Mononuclear cell (primary cell): ENCODE measurements around the gene MOB4. TPM values are rescaled to one million over a fixed set of nuclear protein-coding genes. Genes with fewer than 3 reads are reported as not detected.
"Not testable (repeated sequence)": the region's sequence is repeated elsewhere in the genome, so short reads cannot be mapped to it uniquely, and the experiment has no call there.

Source experiments
- H3K27me3 ChIP-seq: 2 replicates; pipeline ENCODE4 v1.6.0; 2011; ENCODE audit warnings: low read length, control low read depth; ENCODE audit not compliant: insufficient read depth
- H3K4me1 ChIP-seq: 2 replicates; pipeline ENCODE4 v1.5.1; 2011; ENCODE audit warnings: mild to moderate bottlenecking, low read length, control low read depth; ENCODE audit not compliant: insufficient read depth
- H3K4me3 ChIP-seq: 2 replicates; pipeline ENCODE4 v1.5.1; 2011; ENCODE audit warnings: mild to moderate bottlenecking, low read length, moderate library complexity
- H3K9me3 ChIP-seq: 2 replicates; pipeline ENCODE4 v1.5.1; 2011; ENCODE audit warnings: low read depth, mild to moderate bottlenecking, control low read depth, low read length
- total RNA-seq: library from RNA; depleted of rRNA; stranded (reverse); fragments of >200 nt; gene quantifications from one replicate; pipeline ENCODE4 v1.2.3, GENCODE V29; 2012

The MOB4 gene
- 87.6 TPM for total RNA-seq

GRCh38 chr2:197515739-197516392 lies at the start of gene MOB4:
MOB4 (plus strand) TSS chr2:197516066; CDS start chr2:197516087, 21 bp downstream.
- peak within 1 kb of the TSS; percentile 68 for H3K4me3 ChIP-seq
- H3K27me3 ChIP-seq: no peaks in the 10 kb centered on the region
- no peaks in the 10 kb centered on the region for H3K9me3 ChIP-seq
- peaks cover 17% of the 10 kb centered on the region for H3K4me1 ChIP-seq

GRCh38 chr2:197472166-197472565 lies 43.7 kb upstream of the MOB4 start:
- no peak overlapping the region for H3K4me3 ChIP-seq
- no peaks in the 10 kb centered on the region for H3K9me3 ChIP-seq
- H3K4me1 ChIP-seq: peaks cover 9% of the 10 kb centered on the region
- H3K27me3 ChIP-seq: no peaks in the 10 kb centered on the region

GRCh38 chr2:197477797-197478196 lies 38.1 kb upstream of the MOB4 start:
- H3K27me3 ChIP-seq: no peaks in the 10 kb centered on the region
- H3K4me3 ChIP-seq: no peak overlapping the region
- H3K9me3 ChIP-seq: no peaks in the 10 kb centered on the region
- H3K4me1 ChIP-seq: peaks cover 26% of the 10 kb centered on the region

- Histone ChIP-seq H3K27me3 (no peaks in the 10 kb centered on the region), H3K4me3 (no peak overlapping the region), H3K9me3 (no peaks in the 10 kb centered on the region), H3K4me1 (peaks cover 26% of the 10 kb centered on the region)
Observed at GRCh38 chr2:197480165-197481036, 35.5 kb upstream of the MOB4 start.

- H3K9me3 ChIP-seq, H3K27me3 ChIP-seq, H3K4me3 ChIP-seq, H3K4me1 ChIP-seq: not testable (repeated sequence)
Observed at GRCh38 chr2:197484248-197484647, 31.6 kb upstream of the MOB4 start.

- H3K4me1 ChIP-seq: no peaks in the 10 kb centered on the region
- H3K4me3 ChIP-seq: no peak overlapping the region
- no peaks in the 10 kb centered on the region for H3K9me3 ChIP-seq
- no peaks in the 10 kb centered on the region for H3K27me3 ChIP-seq
Observed at GRCh38 chr2:197486175-197486574, 29.7 kb upstream of the MOB4 start.

GRCh38 chr2:197487385-197487784 lies 28.5 kb upstream of the MOB4 start:
- Histone ChIP-seq H3K9me3 (no peaks in the 10 kb centered on the region), H3K4me3 (no peak overlapping the region), H3K4me1 (no peaks in the 10 kb centered on the region), H3K27me3 (no peaks in the 10 kb centered on the region)

- Histone ChIP-seq H3K4me3 (no peak overlapping the region), H3K4me1 (peaks cover 24% of the 10 kb centered on the region), H3K9me3 (no peaks in the 10 kb centered on the region), H3K27me3 (no peaks in the 10 kb centered on the region)
Observed at GRCh38 chr2:197495433-197496134, 20.3 kb upstream of the MOB4 start.

- H3K4me3 ChIP-seq: no peak overlapping the region
- no peaks in the 10 kb centered on the region for H3K9me3 ChIP-seq
- no peaks in the 10 kb centered on the region for H3K27me3 ChIP-seq
- peaks cover 32% of the 10 kb centered on the region for H3K4me1 ChIP-seq
Observed at GRCh38 chr2:197496695-197497094, 19.2 kb upstream of the MOB4 start.

- H3K4me1 ChIP-seq: peaks cover 38% of the 10 kb centered on the region
- H3K9me3 ChIP-seq: no peaks in the 10 kb centered on the region
- H3K27me3 ChIP-seq: no peaks in the 10 kb centered on the region
- H3K4me3 ChIP-seq: no peak overlapping the region
Observed at GRCh38 chr2:197497326-197497725, 18.5 kb upstream of the MOB4 start.

GRCh38 chr2:197498235-197498936 lies 17.5 kb upstream of the MOB4 start:
- H3K27me3 ChIP-seq: no peaks in the 10 kb centered on the region
- H3K4me1 ChIP-seq: peaks cover 39% of the 10 kb centered on the region
- H3K4me3 ChIP-seq: peak overlapping the region; percentile 71
- no peaks in the 10 kb centered on the region for H3K9me3 ChIP-seq

- H3K4me3 ChIP-seq: peak overlapping the region; percentile 71
- H3K27me3 ChIP-seq: no peaks in the 10 kb centered on the region
- no peaks in the 10 kb centered on the region for H3K9me3 ChIP-seq
- H3K4me1 ChIP-seq: peaks cover 39% of the 10 kb centered on the region
Observed at GRCh38 chr2:197498937-197499593, 16.8 kb upstream of the MOB4 start.

- H3K4me1 ChIP-seq: peaks cover 39% of the 10 kb centered on the region
Observed at GRCh38 chr2:197499594-197500502, 16.0 kb upstream of the MOB4 start, which contains the start of the genes HSPD1 and HSPE1. HSPD1 (minus strand) TSS chr2:197499840; CDS start chr2:197498848, 992 bp downstream. HSPE1 (plus strand) TSS chr2:197500379; CDS start chr2:197500437, 58 bp downstream.

More at GRCh38 chr2:197499594-197500502, 16.0 kb upstream of the MOB4 start, which contains the start of the genes HSPD1 and HSPE1:
- no peaks in the 10 kb centered on the region for H3K27me3 ChIP-seq
- H3K9me3 ChIP-seq: no peaks in the 10 kb centered on the region
- H3K4me3 ChIP-seq: peak within 1 kb of the TSS; percentile 71
